GM12878 (cell line): ENCODE results near the gene PHF14. TPM values are rescaled to one million over a fixed set of nuclear protein-coding genes. Genes with fewer than 3 reads are reported as not detected.

ENCODE experiments used
- ATAC-seq: fragments of 200-7000 bp; cut with Tn5 transposase; 3 replicates; pipeline ENCODE4 v1.9.1; 2020; ENCODE audit warnings: mild to moderate bottlenecking, moderate library complexity
- BruUV-seq: library from RNA; stranded (reverse); fragments of 400-500 nt; replicated peaks from 2 replicates; lab custom pipeline; 2021; lab: Mats Ljungman, UMichigan
- CTCF ChIA-PET: fragments of 300-600 bp; sonication (Branson Sonifier 250); formaldehyde crosslinking; extraction: SDS; loops from one replicate; lab custom pipeline; 2021; ENCODE audit warnings: inconsistent platforms; lab: Yijun Ruan, JAX
- POLR2A ChIA-PET: fragments of 350-600 bp; formaldehyde crosslinking; extraction: SDS; loops from one replicate; lab custom pipeline; 2021; ENCODE audit warnings: inconsistent platforms; lab: Charles Lee
- RAD21 ChIA-PET: fragments of 300-600 bp; sonication (Branson Sonifier 250); formaldehyde crosslinking; loops from one replicate; lab custom pipeline; 2023; ENCODE audit warnings: antibody characterized with exemption; ENCODE audit not compliant: unreplicated experiment; lab: Charles Lee
- SMC1A ChIA-PET: fragments of 300-600 bp; sonication (Branson Sonifier 250); formaldehyde crosslinking; loops from one replicate; lab custom pipeline; 2023; ENCODE audit not compliant: unreplicated experiment, uncharacterized antibody; lab: Charles Lee
- DNase-seq: peaks from one replicate; pipeline ENCODE4 v3.0.0-alpha.2; 2011; ENCODE audit warnings: low read depth, low spot score
- FAIRE-seq: peaks from 3 replicates; lab custom pipeline; 2011; peaks lifted over from hg19 to GRCh38; lab: Jason Lieb, UNC
- H2AFZ ChIP-seq: 2 replicates; pipeline ENCODE4 v1.6.0; 2011; ENCODE audit warnings: low read depth, low read length, control low read depth; ENCODE audit not compliant: control insufficient read depth
- H3K27ac ChIP-seq: 2 replicates; pipeline ENCODE4 v1.5.1; 2011; ENCODE audit warnings: control low read depth; ENCODE audit not compliant: control insufficient read depth, insufficient read depth
- H3K27me3 ChIP-seq, 2 experiments: replicated peaks in 1 of 2; 2 replicates each; pipeline versions ENCODE4 v1.6.0 to v1.6.1; 2011; ENCODE audit warnings: low read length in 1 of 2; ENCODE audit not compliant: control insufficient read depth in 2 of 2, insufficient read depth in 2 of 2
- H3K36me3 ChIP-seq, 2 experiments: 2 replicates each; pipeline ENCODE4 v1.5.1; 2011; ENCODE audit warnings: low read length in 1 of 2; ENCODE audit not compliant: control insufficient read depth in 2 of 2, insufficient read depth in 2 of 2
- H3K4me1 ChIP-seq: 2 replicates; pipeline ENCODE4 v1.6.1; 2011; ENCODE audit warnings: mild to moderate bottlenecking, low read length, moderate library complexity, mixed read lengths; ENCODE audit not compliant: control insufficient read depth, insufficient read depth
- H3K4me2 ChIP-seq: 2 replicates; pipeline ENCODE4 v1.6.0; 2011; ENCODE audit warnings: control low read depth; ENCODE audit not compliant: control insufficient read depth, insufficient read depth
- H3K4me3 ChIP-seq: fragments of 200-600 bp; sonication (generic); 2 replicates; pipeline ENCODE4 v1.5.1; 2016
- H3K79me2 ChIP-seq: 2 replicates; pipeline ENCODE4 v1.6.0; 2011; ENCODE audit warnings: low read length; ENCODE audit not compliant: control insufficient read depth, insufficient read depth
- H3K9ac ChIP-seq: 2 replicates; pipeline ENCODE4 v1.8.0; 2011; ENCODE audit warnings: low read length, control low read depth, mixed read lengths; ENCODE audit not compliant: control insufficient read depth, insufficient read depth
- H3K9me3 ChIP-seq: replicated peaks from 3 replicates; pipeline ENCODE4 v1.5.1; 2011; ENCODE audit warnings: mild to moderate bottlenecking, low read length; ENCODE audit not compliant: control insufficient read depth, insufficient read depth
- H4K20me1 ChIP-seq: 2 replicates; pipeline ENCODE4 v1.6.0; 2011; ENCODE audit not compliant: control insufficient read depth, insufficient read depth
- CBX5 ChIP-seq: sonication (generic); IDR thresholded peaks from 2 replicates; pipeline ENCODE4 v1.6.1; 2016; ENCODE audit warnings: low read depth, moderate library complexity, mild to moderate bottlenecking, inconsistent platforms
- EZH2 ChIP-seq: IDR thresholded peaks from 2 replicates; pipeline ENCODE4 v1.6.1; 2012; ENCODE audit warnings: low read depth, mild to moderate bottlenecking, control low read depth, inconsistent platforms, low read length, borderline replicate concordance; ENCODE audit not compliant: control insufficient read depth
- FOS ChIP-seq: IDR thresholded peaks from 3 replicates; pipeline ENCODE4 v1.6.1; 2011; ENCODE audit warnings: borderline replicate concordance; ENCODE audit not compliant: insufficient read length; ENCODE audit errors: extremely low read depth
- FOXK2 ChIP-seq: fragments of 450-650 bp; IDR thresholded peaks from 2 replicates; pipeline ENCODE4 v1.6.1; 2017; ENCODE audit warnings: mild to moderate bottlenecking, moderate library complexity
- HDAC2 ChIP-seq: fragments of 200-600 bp; sonication (generic); IDR thresholded peaks from 2 replicates; pipeline ENCODE4 v1.6.1; 2017
- HSF1 ChIP-seq: fragments of 150-350 bp; IDR thresholded peaks from 2 replicates; pipeline ENCODE4 v1.6.1; 2014; ENCODE audit warnings: mild to moderate bottlenecking, low read depth, low read length
- IKZF2 ChIP-seq, 2 experiments: fragments of 450-650 bp; IDR thresholded peaks; 2 replicates each; pipeline ENCODE4 v1.6.1; 2017; ENCODE audit warnings: mild to moderate bottlenecking in 2 of 2, moderate library complexity in 2 of 2
- KLF5 ChIP-seq: fragments of 450-650 bp; IDR thresholded peaks from 2 replicates; pipeline ENCODE4 v1.6.1; 2014; ENCODE audit warnings: mild to moderate bottlenecking; ENCODE audit not compliant: partially characterized antibody
- NR2C2 ChIP-seq: IDR thresholded peaks from 2 replicates; pipeline ENCODE4 v1.6.1; 2011; ENCODE audit warnings: borderline replicate concordance, low read depth; ENCODE audit not compliant: control insufficient read depth, insufficient read length
- PML ChIP-seq: IDR thresholded peaks from 2 replicates; pipeline ENCODE4 v1.6.1; 2012; ENCODE audit warnings: low read length, inconsistent platforms
- RELA ChIP-seq: fragments of 450-650 bp; IDR thresholded peaks from 2 replicates; pipeline ENCODE4 v1.8.0; 2014; ENCODE audit warnings: borderline replicate concordance; ENCODE audit not compliant: partially characterized antibody
- SIN3A ChIP-seq: IDR thresholded peaks from 2 replicates; pipeline ENCODE4 v1.6.1; 2012; ENCODE audit warnings: low read depth, low read length, improper control_type of control experiment
- TBL1XR1 ChIP-seq: IDR thresholded peaks from 2 replicates; pipeline ENCODE4 v1.6.1; 2012; ENCODE audit warnings: low read depth, low read length, improper control_type of control experiment
- ZBTB11 ChIP-seq: fragments of 450-650 bp; formaldehyde crosslinking; IDR thresholded peaks from 2 replicates; pipeline ENCODE4 v1.5.0; 2022; ENCODE audit warnings: mild to moderate bottlenecking, missing genetic modification characterization
- WGBS: methylation state at CpG from one replicate; pipeline ENCODE4 v1.1.6; 2016; ENCODE audit warnings: low lambda C conversion rate; ENCODE audit not compliant: insufficient replicate concordance, insufficient coverage; ENCODE audit errors: missing lambda C conversion rate; 5-methylcytosine and 5-hydroxymethylcytosine counted together
- in situ Hi-C: fragments of 300-500 bp; cut with MboI; formaldehyde crosslinking; loops from 9 replicates; pipeline ENCODE4 v1.14.3; 2018; ENCODE audit warnings: mixed read lengths
- intact Hi-C: fragments of 100-400 bp; cut with micrococcal nuclease; formaldehyde crosslinking; loops from one replicate; pipeline ENCODE4 v1.14.2; 2022; ENCODE audit not compliant: unreplicated experiment
- polyA plus RNA-seq, 11 experiments: library from polyadenylated mRNA; depleted of rRNA in 4 of 11; unstranded in 6 of 11; stranded (reverse) in 5 of 11; fragments of >200 nt; fragmentation: Nextera tagmentation in 4 of 11; fragmentation: Illumina TruSeq in 1 of 11; extraction: Ambion mirVana in 4 of 11; extraction: Trizol in 1 of 11; gene quantifications; 1 replicate in 1 of 11; 2 replicates in 10 of 11; pipeline versions ENCODE4 v1.2.1 to v1.2.3, GENCODE V29; 2011 to 2016; ENCODE audit warnings: inconsistent platforms in 2 of 11, missing spikeins in 2 of 11, low read depth in 1 of 11
- total RNA-seq, 4 experiments: library from RNA; depleted of rRNA in 3 of 4; stranded (reverse); fragments of >200 nt in 3 of 4; fragmentation: Illumina TruSeq in 1 of 4; extraction: Trizol in 1 of 4; gene quantifications; 2 replicates each; pipeline versions ENCODE4 v1.2.1 to v1.2.3, GENCODE V29; 2013 to 2021

The PHF14 gene
- total and polyA plus RNA-seq, 10 of the 15 experiments (the other 5 are each of a cell fraction or from before 2014, with no cell fraction given) = 21.3 to 47.1 (median 29.9) TPM

GRCh38 chr7:11203224-11203623, 229.6 kb downstream of the PHF14 start:
- DNase-seq = no peak
- BruUV-seq = no TSS peak
- ATAC-seq = no peak
- ChIA-PET CTCF (no interaction called here), POLR2A (no interaction called here), RAD21 (no interaction called here), SMC1A (no interaction called here)
- Histone ChIP-seq H3K79me2 (no peaks in the 10 kb centered on the region), H2AFZ (no peak overlapping the region), H3K4me1 (no peaks in the 10 kb centered on the region), H3K4me2 (no peak overlapping the region), H3K27me3 (no peaks in the 10 kb centered on the region), H3K36me3 (no peaks in the 10 kb centered on the region), H3K9ac (no peak overlapping the region), H4K20me1 (no peaks in the 10 kb centered on the region), H3K27ac (no peak overlapping the region), H3K9me3 (no peaks in the 10 kb centered on the region), H3K4me3 (no peak overlapping the region)
- intact Hi-C loops = no loop called here
- FAIRE-seq = no peak
- TF ChIP-seq SIN3A (no peak), EZH2 (no peak)
- WGBS = 24% methylated on average over 1 of the region's 1 CpG
- in situ Hi-C loops = no loop called here

GRCh38 chr7:11203683-11204082, 230.0 kb downstream of the PHF14 start:
- Histone ChIP-seq H3K4me2 (no peak overlapping the region), H2AFZ (no peak overlapping the region), H3K4me1 (no peaks in the 10 kb centered on the region), H3K9me3 (no peaks in the 10 kb centered on the region), H3K9ac (no peak overlapping the region), H3K27me3 (no peaks in the 10 kb centered on the region), H4K20me1 (no peaks in the 10 kb centered on the region), H3K36me3 (no peaks in the 10 kb centered on the region), H3K4me3 (no peak overlapping the region), H3K27ac (no peak overlapping the region), H3K79me2 (no peaks in the 10 kb centered on the region)
- TF ChIP-seq FOS (no peak), PML (no peak), HSF1 (no peak), NR2C2 (no peak), RELA (no peak), CBX5 (no peak), TBL1XR1 (no peak), IKZF2 (IDR thresholded peaks at IDR 0.05) (no peak), HDAC2 (no peak), ZBTB11 (no peak), FOXK2 (no peak), KLF5 (no peak)
- ATAC-seq (no peak), DNase-seq (no peak), FAIRE-seq (no peak)
- RAD21 ChIA-PET = no interaction called here
- CTCF ChIA-PET = no interaction called here
- SMC1A ChIA-PET = no interaction called here
- 33% methylated on average over 3 of the region's 3 CpGs for WGBS
- in situ Hi-C loops (no loop called here), intact Hi-C loops (no loop called here)
- no TSS peak for BruUV-seq
- POLR2A ChIA-PET = no interaction called here
